ENCODE data around the gene GDF3. TPM values are rescaled to one million over a fixed set of nuclear protein-coding genes. Genes with fewer than 3 reads are reported as not detected.
"Not testable (repeated sequence)": the region's sequence is repeated elsewhere in the genome, so short reads cannot be mapped to it uniquely, and the experiment has no call there.

Gene GDF3
- total RNA-seq, 1 donor from 2014 or later = not detected

- Mint-ChIP-seq H3K27me3 (ENCODE audit: low read depth) (no peaks in the 10 kb centered on the region), H3K4me1 (peaks cover 16% of the 10 kb centered on the region), H3K4me3 (no peak overlapping the region), H3K9me3 (no peaks in the 10 kb centered on the region), H3K27ac (no peak overlapping the region), H3K36me3 (no peaks in the 10 kb centered on the region)
- no peak for TF ChIP-seq CTCF (IDR thresholded peaks at IDR 0.05; ENCODE audit: unreplicated experiment)
- DNase-seq (ENCODE audit: low spot score in 2 of 2, unreplicated experiment in 2 of 2) = no peak
Measured at GRCh38 chr12:7679251-7680045, 16.1 kb downstream of the GDF3 start.

DNA sequence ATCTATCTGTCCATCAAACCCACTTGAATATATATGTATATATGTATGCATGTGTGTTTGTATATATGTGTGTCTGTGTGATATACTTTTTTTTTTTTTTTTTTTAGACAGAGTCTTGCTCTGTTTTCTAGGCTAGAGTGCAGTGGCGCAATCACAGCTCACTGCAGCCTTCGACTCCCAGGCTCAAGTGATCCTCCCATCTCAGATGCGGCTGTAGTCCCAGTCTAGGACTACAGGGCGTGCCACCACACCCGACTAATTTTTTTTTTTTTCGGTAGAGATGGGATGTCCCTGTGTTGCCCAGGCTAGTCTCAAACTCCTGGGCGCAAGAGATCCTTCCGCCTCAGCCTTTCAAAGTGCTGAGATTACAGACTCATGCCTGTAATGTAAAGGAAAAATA is 16.8 kb downstream of the GDF3 start:
- no peak overlapping the region for H3K27ac Mint-ChIP-seq

GRCh38 chr12:7677432-7677888 is 18.1 kb downstream of the GDF3 start:
- peak overlapping the region; percentile 44 for H3K27ac Mint-ChIP-seq
- H3K4me1 Mint-ChIP-seq = peaks cover 16% of the 10 kb centered on the region
- not testable (repeated sequence) for H3K9me3 Mint-ChIP-seq; H3K36me3 Mint-ChIP-seq; H3K27me3 Mint-ChIP-seq (ENCODE audit: low read depth); H3K4me3 Mint-ChIP-seq; DNase-seq (ENCODE audit: low spot score in 2 of 2, unreplicated experiment in 2 of 2)
- peak; percentile 38 for TF ChIP-seq CTCF (IDR thresholded peaks at IDR 0.05; ENCODE audit: unreplicated experiment)

More for the DNA sequence above, 16.8 kb downstream of the GDF3 start:
- no peak for DNase-seq (ENCODE audit: low spot score in 2 of 2, unreplicated experiment in 2 of 2)
- Mint-ChIP-seq H3K9me3 (no peaks in the 10 kb centered on the region), H3K4me1 (peaks cover 16% of the 10 kb centered on the region), H3K4me3 (no peak overlapping the region), H3K27me3 (ENCODE audit: low read depth) (no peaks in the 10 kb centered on the region), H3K36me3 (no peaks in the 10 kb centered on the region)
- TF ChIP-seq CTCF (IDR thresholded peaks at IDR 0.05; ENCODE audit: unreplicated experiment) = no peak

GRCh38 chr12:7675455-7675854 is 20.1 kb downstream of the GDF3 start:
- not testable (repeated sequence) for H3K27me3 Mint-ChIP-seq (ENCODE audit: low read depth); H3K9me3 Mint-ChIP-seq; H3K27ac Mint-ChIP-seq; DNase-seq (ENCODE audit: low spot score in 2 of 2, unreplicated experiment in 2 of 2); H3K4me3 Mint-ChIP-seq; H3K36me3 Mint-ChIP-seq
- peaks cover 16% of the 10 kb centered on the region for H3K4me1 Mint-ChIP-seq

GRCh38 chr12:7668171-7668570 is 27.4 kb downstream of the GDF3 start:
- H3K27me3 Mint-ChIP-seq (ENCODE audit: low read depth) = no peaks in the 10 kb centered on the region

More at GRCh38 chr12:7668171-7668570, 27.4 kb downstream of the GDF3 start:
- H3K4me3 Mint-ChIP-seq = no peak overlapping the region
- no peak for DNase-seq (ENCODE audit: low spot score in 2 of 2, unreplicated experiment in 2 of 2)
- no peaks in the 10 kb centered on the region for H3K36me3 Mint-ChIP-seq
- no peak overlapping the region for H3K27ac Mint-ChIP-seq
- TF ChIP-seq CTCF (IDR thresholded peaks at IDR 0.05; ENCODE audit: unreplicated experiment) = no peak
- H3K4me1 Mint-ChIP-seq = no peaks in the 10 kb centered on the region
- no peaks in the 10 kb centered on the region for H3K9me3 Mint-ChIP-seq
